Spleen (tissue), 11 donors: Measurements from ENCODE around the gene SUSD6. TPM values are rescaled to one million over a fixed set of nuclear protein-coding genes. Genes with fewer than 3 reads are reported as not detected.

Source experiments
- DNase-seq: peaks from one replicate; pipeline ENCODE4 v3.0.0-alpha.2; 2020
- H3K27ac ChIP-seq, 8 donors: fragments of 200-600 bp; sonication (generic) in 7 of 8; 1 replicate in 4 of 8; 2 replicates in 4 of 8; pipeline versions ENCODE4 v1.5.0 to v1.8.0; 2016 to 2021; ENCODE audit warnings: inconsistent platforms in 4 of 8, mild to moderate bottlenecking in 4 of 8, moderate library complexity in 1 of 8
- H3K27me3 ChIP-seq, 7 donors: fragments of 200-600 bp; sonication (generic) in 6 of 7; replicated peaks in 1 of 7; 1 replicate in 4 of 7; 2 replicates in 3 of 7; pipeline versions ENCODE4 v1.5.0 to v1.8.0; 2016 to 2021; ENCODE audit warnings: inconsistent platforms in 3 of 7, mild to moderate bottlenecking in 1 of 7
- H3K36me3 ChIP-seq, 6 donors: fragments of 200-600 bp; sonication (generic) in 5 of 6; 1 replicate in 4 of 6; 2 replicates in 2 of 6; pipeline versions ENCODE4 v1.5.0 to v1.8.0; 2016 to 2021; ENCODE audit warnings: inconsistent platforms in 2 of 6
- H3K4me1 ChIP-seq, 6 donors: fragments of 200-600 bp; sonication (generic) in 5 of 6; 1 replicate in 3 of 6; 2 replicates in 3 of 6; pipeline versions ENCODE4 v1.5.0 to v1.8.0; 2016 to 2021; ENCODE audit warnings: inconsistent platforms in 3 of 6
- H3K4me3 ChIP-seq, 8 donors: fragments of 200-600 bp; sonication (generic) in 7 of 8; 1 replicate in 4 of 8; 2 replicates in 4 of 8; pipeline versions ENCODE4 v1.5.0 to v1.8.0; 2016 to 2021; ENCODE audit warnings: inconsistent platforms in 4 of 8, mild to moderate bottlenecking in 4 of 8, moderate library complexity in 2 of 8
- H3K9me3 ChIP-seq, 8 donors: fragments of 200-600 bp; sonication (generic) in 7 of 8; 1 replicate in 4 of 8; 2 replicates in 4 of 8; pipeline versions ENCODE4 v1.5.0 to v1.8.0; 2016 to 2021; ENCODE audit warnings: inconsistent platforms in 4 of 8
- CTCF ChIP-seq, 11 experiments: fragments of 200-600 bp in 7 of 11; fragments of 450-650 bp in 4 of 11; sonication (generic) in 4 of 11; IDR thresholded peaks in 8 of 11; conservative IDR thresholded peaks in 3 of 11; 1 replicate in 7 of 11; 2 replicates in 4 of 11; pipeline versions ENCODE4 v1.4.0 to v1.8.0; 2016 to 2021; ENCODE audit warnings: antibody characterized with exemption in 11 of 11, inconsistent platforms in 4 of 11, mild to moderate bottlenecking in 1 of 11
- POLR2A ChIP-seq, 3 donors: fragments of 450-650 bp; IDR thresholded peaks; one replicate each; pipeline ENCODE4 v1.5.1; 2017; ENCODE audit warnings: antibody characterized with exemption in 3 of 3, mild to moderate bottlenecking in 1 of 3
- POLR2AphosphoS5 ChIP-seq, 3 donors: sonication (generic); formaldehyde crosslinking; IDR thresholded peaks; one replicate each; pipeline ENCODE4 v1.5.1; 2017; ENCODE audit warnings: antibody characterized with exemption in 3 of 3
- WGBS, 5 donors: extraction: QIAGEN DNeasy Blood & Tissue Kit in 3 of 5; methylation state at CpG; one replicate each; pipeline versions ENCODE4 v1.1.5 to v1.1.7; 2013 to 2018; 5-methylcytosine and 5-hydroxymethylcytosine counted together
- intact Hi-C: fragments of 100-400 bp; cut with DNase I; formaldehyde crosslinking; loops from one replicate; pipeline ENCODE4 v1.15.0; 2023; ENCODE audit warnings: low total_unique reads
- polyA plus RNA-seq, 3 donors: library from polyadenylated mRNA; stranded (reverse); fragments of 200-250 nt; gene quantifications; one replicate each; pipeline ENCODE4 v1.2.1, GENCODE V29; 2013
- total RNA-seq, 7 donors: library from RNA; depleted of rRNA in 3 of 7; stranded (reverse); fragments of >200 nt in 3 of 7; fragmentation: NEBNext Ultra II Directional in 4 of 7; extraction: Animal tissue kit (Norgen Biotek cat#: 25700) in 4 of 7; gene quantifications; one replicate each; pipeline versions ENCODE4 v1.1.0 to v1.2.1, GENCODE V29; 2016 to 2021
- donor health status: healthy with polysubstance abuse.
- donor health status: DM: no; HTN: no; CAD: no; lungs with moderate emphysema.
- donor health status: DM: no; HTN: no; CAD: no.
- donor health status: Bipolar disorder and iron deficiency.
- donor health status: healthy.
- donor health status: DM: no; HTN: no; CAD: no.
- donor health status: DM: yes; HTN: yes; CAD: no.

The SUSD6 gene
- total and polyA plus RNA-seq, 10 donors, result 10.7 to 120 (median 86.4) TPM

- Histone ChIP-seq H3K27me3 (no peaks in the 10 kb centered on the region), H3K4me1 (peaks cover 47 to 99% (median 71%) of the 10 kb centered on the region in 6 donors), H3K36me3 (peaks cover 0 to 17% (median 0%) of the 10 kb centered on the region in 6 donors), H3K27ac (peak overlapping the region in 3 of 8 donors; percentile 4 to 85 (median 27)), H3K4me3 (no peak overlapping the region), H3K9me3 (no peaks in the 10 kb centered on the region)
- no peak for DNase-seq
- WGBS, 5 donors, result 46 to 64% (median 55%) methylated on average over 2 of the region's 2 CpGs
- intact Hi-C loops, result no loop called here
- no peak for TF ChIP-seq POLR2A (IDR thresholded peaks at IDR 0.05)
- no peak for TF ChIP-seq CTCF (IDR thresholded peaks at IDR 0.05 in 8 of 11, conservative IDR thresholded peaks at IDR 0.05 in 3 of 11)
- no peak for TF ChIP-seq POLR2AphosphoS5 (IDR thresholded peaks at IDR 0.05)
Measured at GRCh38 chr14:69675877-69676416, 64.6 kb downstream of the SUSD6 start.

GRCh38 chr14:69676723-69677122 lies 65.3 kb downstream of the SUSD6 start:
- Histone ChIP-seq H3K27me3 (no peaks in the 10 kb centered on the region), H3K9me3 (no peaks in the 10 kb centered on the region), H3K4me3 (no peak overlapping the region), H3K4me1 (peaks cover 44 to 99% (median 71%) of the 10 kb centered on the region in 6 donors), H3K27ac (peak overlapping the region in 2 of 8 donors; percentile 6 to 27), H3K36me3 (peaks cover 0 to 17% (median 0%) of the 10 kb centered on the region in 6 donors)
- WGBS, 5 donors, result 81 to 96% (median 84%) methylated on average over 2 of the region's 2 CpGs
- intact Hi-C loops, result no loop called here
- TF ChIP-seq POLR2AphosphoS5 (IDR thresholded peaks at IDR 0.05) (no peak), POLR2A (IDR thresholded peaks at IDR 0.05) (no peak), CTCF (IDR thresholded peaks at IDR 0.05 in 8 of 11, conservative IDR thresholded peaks at IDR 0.05 in 3 of 11) (no peak)
- DNase-seq, result no peak

GRCh38 chr14:69680297-69680696 lies 68.9 kb downstream of the SUSD6 start:
- Histone ChIP-seq H3K36me3 (peaks cover 0 to 17% (median 0%) of the 10 kb centered on the region in 6 donors), H3K27me3 (no peaks in the 10 kb centered on the region), H3K9me3 (no peaks in the 10 kb centered on the region), H3K4me3 (no peak overlapping the region), H3K27ac (peak overlapping the region in 2 of 8 donors; percentile 7 to 11), H3K4me1 (peaks cover 44 to 99% (median 71%) of the 10 kb centered on the region in 6 donors)
- no peak for DNase-seq
- WGBS, 5 donors, result 86 to 100% (median 95%) methylated on average over 1 of the region's 1 CpG
- intact Hi-C loops, result loop anchor here (10.0 kb wide), 1 partner anchor 45 kb away; no protein-coding TSS in a partner anchor
- no peak for TF ChIP-seq POLR2AphosphoS5 (IDR thresholded peaks at IDR 0.05)
- no peak for TF ChIP-seq CTCF (IDR thresholded peaks at IDR 0.05 in 8 of 11, conservative IDR thresholded peaks at IDR 0.05 in 3 of 11)

- H3K27me3 ChIP-seq, result no peaks in the 10 kb centered on the region
- no peak for DNase-seq
- peak overlapping the region in 1 of 8 donors; percentile 13 for H3K4me3 ChIP-seq
- H3K9me3 ChIP-seq, result no peaks in the 10 kb centered on the region
- TF ChIP-seq POLR2A (IDR thresholded peaks at IDR 0.05) (no peak), POLR2AphosphoS5 (IDR thresholded peaks at IDR 0.05) (no peak), CTCF (IDR thresholded peaks at IDR 0.05 in 8 of 11, conservative IDR thresholded peaks at IDR 0.05 in 3 of 11) (no peak)
- peaks cover 0 to 13% (median 0%) of the 10 kb centered on the region in 6 donors for H3K36me3 ChIP-seq
- peak overlapping the region; percentile 22 to 79 (median 60) for H3K27ac ChIP-seq
- intact Hi-C loops, result loop anchor here (10.0 kb wide), 1 partner anchor 47 kb away; no protein-coding TSS in a partner anchor
- H3K4me1 ChIP-seq, result peaks cover 50 to 99% (median 67%) of the 10 kb centered on the region in 6 donors
- 65 to 75% (median 72%) methylated on average over 4 of the region's 4 CpGs for WGBS, 5 donors
Measured at GRCh38 chr14:69682136-69682535, 70.7 kb downstream of the SUSD6 start.
